ENCODE results near the gene DUSP3.

The DUSP3 gene

DNA sequence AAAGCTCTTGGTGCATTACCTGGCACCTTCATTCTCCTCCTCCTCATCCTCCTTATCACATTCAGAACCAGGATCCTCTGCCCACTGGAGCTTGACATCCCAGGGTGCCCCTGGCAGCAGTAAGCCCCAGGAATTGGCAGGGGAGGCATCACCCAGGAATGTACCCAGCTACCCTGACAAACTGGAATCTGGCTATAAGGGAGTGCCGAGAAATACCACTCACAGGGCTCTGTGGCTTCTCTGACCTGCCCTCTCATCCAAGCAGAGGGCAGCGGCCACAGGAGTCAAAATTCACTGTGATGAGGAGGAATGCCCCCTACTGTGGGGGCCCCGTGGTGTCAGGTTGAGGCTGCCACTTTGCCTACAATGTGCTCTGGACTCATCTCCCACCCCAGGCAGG is 34.6 kb upstream of the DUSP3 start:
- TF ChIP-seq, protein P1, sequence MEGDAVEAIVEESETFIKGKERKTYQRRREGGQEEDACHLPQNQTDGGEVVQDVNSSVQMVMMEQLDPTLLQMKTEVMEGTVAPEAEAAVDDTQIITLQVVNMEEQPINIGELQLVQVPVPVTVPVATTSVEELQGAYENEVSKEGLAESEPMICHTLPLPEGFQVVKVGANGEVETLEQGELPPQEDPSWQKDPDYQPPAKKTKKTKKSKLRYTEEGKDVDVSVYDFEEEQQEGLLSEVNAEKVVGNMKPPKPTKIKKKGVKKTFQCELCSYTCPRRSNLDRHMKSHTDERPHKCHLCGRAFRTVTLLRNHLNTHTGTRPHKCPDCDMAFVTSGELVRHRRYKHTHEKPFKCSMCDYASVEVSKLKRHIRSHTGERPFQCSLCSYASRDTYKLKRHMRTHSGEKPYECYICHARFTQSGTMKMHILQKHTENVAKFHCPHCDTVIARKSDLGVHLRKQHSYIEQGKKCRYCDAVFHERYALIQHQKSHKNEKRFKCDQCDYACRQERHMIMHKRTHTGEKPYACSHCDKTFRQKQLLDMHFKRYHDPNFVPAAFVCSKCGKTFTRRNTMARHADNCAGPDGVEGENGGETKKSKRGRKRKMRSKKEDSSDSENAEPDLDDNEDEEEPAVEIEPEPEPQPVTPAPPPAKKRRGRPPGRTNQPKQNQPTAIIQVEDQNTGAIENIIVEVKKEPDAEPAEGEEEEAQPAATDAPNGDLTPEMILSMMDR (IDR thresholded peaks at IDR 0.05; ENCODE audit: control extremely low read depth, extremely low read depth, low read depth, missing control alignments), result no peak
- no peak for DNase-seq (ENCODE audit: extremely low spot score)
- POLR2A ChIA-PET, result no interaction called here
- CTCF ChIA-PET, result interaction anchor here (1.0 kb wide), 1 partner anchor 65 kb away, joined by 3 read pairs; no protein-coding TSS in a partner anchor

DNA sequence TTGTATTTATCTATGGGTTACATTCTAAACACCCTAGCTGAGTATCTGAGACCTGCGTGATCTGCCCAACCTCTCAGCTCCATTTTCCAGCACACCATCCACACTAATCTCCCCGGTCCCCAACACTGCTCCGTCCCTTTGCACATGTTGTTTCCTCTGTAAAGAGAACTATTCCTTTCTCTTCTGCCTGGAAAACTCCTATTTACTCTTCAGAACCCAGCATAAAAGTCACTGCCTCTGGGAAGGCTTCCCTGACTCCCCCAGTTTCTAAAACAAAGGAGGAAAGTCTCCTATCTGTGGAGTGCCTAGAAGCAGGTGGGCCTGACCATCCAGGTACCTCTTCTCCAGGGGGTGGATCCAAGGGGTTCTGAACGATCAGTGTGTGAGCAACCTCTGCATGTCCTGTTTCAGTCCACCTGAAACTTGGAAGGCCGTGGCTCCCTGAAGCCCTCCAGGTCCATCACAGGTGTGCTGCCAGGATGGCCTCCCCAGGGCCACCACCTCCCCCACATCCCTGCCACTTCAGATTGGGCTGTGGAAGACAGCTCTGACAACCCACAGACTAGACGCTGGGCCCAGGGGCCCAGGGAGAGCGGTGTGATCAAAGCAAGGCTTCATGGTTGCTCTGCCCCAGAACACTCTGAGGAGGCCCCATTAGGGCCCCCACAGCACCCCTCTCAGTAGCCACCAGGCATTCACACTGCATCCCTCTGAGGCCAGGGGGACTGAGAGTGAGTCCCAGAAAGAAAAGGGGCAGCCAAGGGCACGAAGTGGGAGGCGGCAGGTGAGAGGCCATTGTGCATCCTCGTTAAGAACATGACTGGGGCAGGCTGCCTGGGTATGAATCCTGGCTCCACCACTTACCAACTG is 33.9 kb upstream of the DUSP3 start:
- TF ChIP-seq, protein P1 (IDR thresholded peaks at IDR 0.05; ENCODE audit: control extremely low read depth, extremely low read depth, low read depth, missing control alignments), result no peak
- ChIA-PET CTCF (no interaction called here), POLR2A (no interaction called here)
- no peak for DNase-seq (ENCODE audit: extremely low spot score)

DNA sequence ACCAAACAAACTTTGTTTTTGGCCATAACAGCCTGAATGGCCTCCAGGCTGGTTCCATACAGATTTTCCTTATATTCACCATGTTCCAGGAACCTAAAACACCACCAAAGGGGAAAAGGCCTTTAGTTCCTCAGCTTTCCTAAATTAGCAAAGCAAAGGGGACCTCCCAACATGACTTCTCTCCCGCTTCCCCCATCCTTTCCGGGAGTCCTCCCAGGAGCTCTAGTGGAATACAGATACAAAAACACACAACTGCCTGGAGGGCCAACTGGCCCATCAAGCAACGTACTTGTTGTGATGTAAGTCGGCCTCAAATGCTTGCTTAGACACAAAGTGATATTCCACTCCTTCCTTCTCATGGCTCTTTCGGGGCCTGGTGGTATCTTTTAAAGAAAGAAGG is 32.0 kb upstream of the DUSP3 start:
- CTCF ChIA-PET, result interaction anchor here (0.7 kb wide), 1 partner anchor 8 kb away, joined by 3 read pairs; no protein-coding TSS in a partner anchor
- POLR2A ChIA-PET, result no interaction called here
- TF ChIP-seq, protein P1 (IDR thresholded peaks at IDR 0.05; ENCODE audit: control extremely low read depth, extremely low read depth, low read depth, missing control alignments), result no peak
- DNase-seq (ENCODE audit: extremely low spot score), result no peak

DNA sequence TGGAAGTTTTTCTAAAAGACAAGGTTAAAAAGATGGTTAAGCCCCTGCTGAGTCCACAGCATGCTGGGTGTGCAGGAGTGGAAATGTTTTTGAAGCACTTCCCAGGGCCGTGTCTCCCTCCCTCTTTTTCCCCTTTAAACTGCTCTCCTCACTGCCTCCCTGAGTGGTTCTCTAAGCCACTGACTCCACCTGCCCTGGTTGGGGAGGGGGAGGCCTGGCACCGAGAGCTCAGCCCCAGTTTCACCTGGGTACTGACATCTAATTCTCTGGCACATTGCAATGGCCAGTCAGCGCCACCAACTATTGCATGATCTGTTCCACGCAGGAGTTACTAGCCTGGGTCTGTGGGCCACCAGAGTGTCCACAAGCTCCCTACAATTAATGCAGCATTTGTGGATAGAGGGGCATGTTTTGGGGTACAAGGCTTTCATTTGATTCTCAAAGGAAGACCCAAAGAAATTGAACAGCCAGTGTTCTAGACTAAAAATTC is 31.5 kb upstream of the DUSP3 start:
- DNase-seq (ENCODE audit: extremely low spot score), result no peak
- TF ChIP-seq, protein P1 (IDR thresholded peaks at IDR 0.05; ENCODE audit: control extremely low read depth, extremely low read depth, low read depth, missing control alignments), result no peak
- POLR2A ChIA-PET, result no interaction called here
- CTCF ChIA-PET, result interaction anchor here (0.7 kb wide), 1 partner anchor 9 kb away, joined by 3 read pairs; no protein-coding TSS in a partner anchor

DNA sequence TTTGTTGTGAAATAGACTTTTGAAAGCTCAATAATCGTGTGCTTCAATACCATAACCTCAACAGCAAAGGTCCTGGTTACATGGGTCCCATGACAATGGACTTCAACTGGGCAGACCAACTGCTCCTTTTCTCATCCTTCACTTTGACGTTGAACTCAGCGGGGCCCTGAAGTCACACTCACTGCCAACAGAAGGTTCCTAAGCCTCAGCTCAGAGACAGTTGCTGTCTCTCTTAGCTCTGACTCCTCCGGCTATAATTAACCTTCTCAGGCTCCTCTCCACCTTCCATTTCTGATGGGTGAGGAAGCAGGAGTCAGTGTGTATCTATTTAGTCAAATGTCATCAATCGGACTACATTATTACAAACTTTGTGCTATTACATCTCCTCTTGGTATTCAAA is 30.3 kb upstream of the DUSP3 start:
- TF ChIP-seq, protein P1 (IDR thresholded peaks at IDR 0.05; ENCODE audit: control extremely low read depth, extremely low read depth, low read depth, missing control alignments), result no peak
- CTCF ChIA-PET, result interaction anchor here (0.6 kb wide), 1 partner anchor 9 kb away, joined by 3 read pairs; no protein-coding TSS in a partner anchor
- DNase-seq (ENCODE audit: extremely low spot score), result no peak
- POLR2A ChIA-PET, result no interaction called here

DNA sequence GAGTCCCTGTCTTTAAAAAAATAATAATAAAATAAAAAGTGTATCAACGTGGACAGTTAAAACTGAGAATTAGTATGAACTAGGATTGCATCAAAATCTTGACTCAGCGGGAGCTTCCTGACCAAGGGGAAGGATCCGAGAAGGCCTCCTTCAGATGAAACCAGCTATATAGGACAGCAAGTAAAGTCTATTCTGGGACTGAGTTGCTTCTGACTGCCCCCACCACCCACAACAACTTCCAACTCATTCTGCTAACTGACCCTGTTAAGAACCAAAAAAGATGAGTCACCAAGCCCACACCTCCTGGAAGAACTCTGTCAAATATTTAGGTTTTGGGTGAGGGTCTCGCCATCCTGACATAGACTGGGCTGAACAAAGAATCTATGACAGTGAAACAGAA is 29.3 kb upstream of the DUSP3 start:
- CTCF ChIA-PET, result no interaction called here
- POLR2A ChIA-PET, result no interaction called here
- TF ChIP-seq, protein P1 (IDR thresholded peaks at IDR 0.05; ENCODE audit: control extremely low read depth, extremely low read depth, low read depth, missing control alignments), result no peak
- no peak for DNase-seq (ENCODE audit: extremely low spot score)

All from GM10248 (cell line).